OCI-M2 (cell line): ENCODE results near the gene CTNNBL1.
"Not testable (repeated sequence)": the region's sequence is repeated elsewhere in the genome, so short reads cannot be mapped to it uniquely, and the experiment has no call there.

Experiments used
- DNase-seq: peaks from one replicate; lab custom pipeline; 2025; ENCODE audit not compliant: unreplicated experiment; lab: John Stamatoyannopoulos, UW

The CTNNBL1 gene

DNA sequence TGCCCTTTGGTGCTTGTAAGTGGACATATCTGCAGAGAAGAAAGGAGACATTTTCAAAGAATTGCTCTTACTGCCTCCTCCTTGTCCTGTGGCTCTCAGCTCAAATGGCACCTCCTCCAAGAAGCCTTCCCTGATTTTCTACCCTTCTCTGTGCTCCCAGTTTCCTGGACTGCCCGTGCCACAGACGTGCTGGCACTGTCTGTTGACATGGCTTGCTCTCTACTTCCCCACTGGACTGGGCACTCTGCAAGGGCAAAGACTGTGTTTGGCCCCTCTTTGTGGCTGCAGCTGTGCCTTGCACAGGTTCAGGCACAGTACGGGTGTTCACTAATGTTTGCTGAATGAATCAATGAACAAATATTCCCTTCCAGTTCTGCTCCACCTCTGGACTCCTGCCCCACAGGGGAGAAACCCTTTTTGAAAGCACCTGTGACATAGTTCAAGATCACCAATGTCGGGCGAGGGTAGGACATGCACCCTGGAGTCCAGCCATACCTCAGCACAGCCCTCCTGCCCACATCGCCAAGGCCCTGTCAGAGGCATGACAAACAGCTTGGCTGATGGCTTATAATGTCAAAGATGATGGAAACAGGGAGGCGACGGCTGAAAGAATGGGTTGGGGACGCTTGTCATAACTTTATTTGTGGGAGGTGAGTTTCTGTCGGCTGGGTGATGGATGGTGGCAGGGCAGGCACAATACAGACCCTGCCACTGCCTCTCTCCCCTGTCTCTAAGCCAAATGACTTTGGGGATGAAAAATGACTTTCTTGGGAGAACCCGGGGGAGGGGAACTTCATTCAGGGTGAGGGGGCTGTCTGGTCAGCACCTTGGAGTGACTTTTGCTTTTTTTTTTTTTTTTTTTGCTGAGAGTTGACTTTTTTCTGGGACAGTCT, 15.6 kb upstream of the CTNNBL1 start:
- DNase-seq, result no peak

DNA sequence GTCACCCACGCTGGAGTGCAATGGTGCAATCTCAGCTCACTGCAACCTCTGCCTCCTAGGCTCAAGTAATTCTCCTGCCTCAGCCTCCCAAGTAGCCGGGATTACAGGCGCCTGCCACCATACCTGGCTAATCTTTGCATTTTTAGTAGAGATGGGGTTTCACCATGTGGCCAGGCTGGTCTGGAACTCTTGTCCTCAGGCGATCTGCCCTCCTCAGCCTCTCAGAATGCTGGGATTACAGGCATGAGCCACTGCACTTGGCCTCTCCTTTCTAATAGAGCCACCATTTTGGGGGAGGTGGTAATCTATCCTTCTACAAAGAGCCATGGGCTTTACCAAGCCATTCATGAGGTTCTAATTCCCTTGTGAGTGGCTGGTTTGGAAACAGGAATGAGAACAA, 14.1 kb upstream of the CTNNBL1 start:
- not testable (repeated sequence) for DNase-seq

DNA sequence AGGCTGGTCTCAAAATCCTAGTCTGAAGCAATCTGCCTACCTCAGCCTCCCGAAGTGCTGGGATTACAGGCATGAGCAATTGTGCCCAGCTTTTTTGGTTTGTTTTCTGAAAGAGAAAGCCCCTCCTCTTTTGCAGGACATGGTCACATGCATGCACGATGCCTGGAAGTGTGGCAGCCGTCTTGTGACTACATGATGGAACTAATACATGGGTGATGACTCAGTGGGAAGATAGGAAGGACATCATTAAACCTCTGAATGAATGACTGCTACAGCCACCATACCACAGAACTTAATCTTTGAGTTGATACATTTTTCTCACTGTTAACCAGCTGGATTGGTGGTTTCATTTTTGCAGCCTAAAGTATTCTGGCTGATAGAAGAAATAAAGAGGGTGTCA, 13.4 kb upstream of the CTNNBL1 start:
- DNase-seq, result no peak

DNA sequence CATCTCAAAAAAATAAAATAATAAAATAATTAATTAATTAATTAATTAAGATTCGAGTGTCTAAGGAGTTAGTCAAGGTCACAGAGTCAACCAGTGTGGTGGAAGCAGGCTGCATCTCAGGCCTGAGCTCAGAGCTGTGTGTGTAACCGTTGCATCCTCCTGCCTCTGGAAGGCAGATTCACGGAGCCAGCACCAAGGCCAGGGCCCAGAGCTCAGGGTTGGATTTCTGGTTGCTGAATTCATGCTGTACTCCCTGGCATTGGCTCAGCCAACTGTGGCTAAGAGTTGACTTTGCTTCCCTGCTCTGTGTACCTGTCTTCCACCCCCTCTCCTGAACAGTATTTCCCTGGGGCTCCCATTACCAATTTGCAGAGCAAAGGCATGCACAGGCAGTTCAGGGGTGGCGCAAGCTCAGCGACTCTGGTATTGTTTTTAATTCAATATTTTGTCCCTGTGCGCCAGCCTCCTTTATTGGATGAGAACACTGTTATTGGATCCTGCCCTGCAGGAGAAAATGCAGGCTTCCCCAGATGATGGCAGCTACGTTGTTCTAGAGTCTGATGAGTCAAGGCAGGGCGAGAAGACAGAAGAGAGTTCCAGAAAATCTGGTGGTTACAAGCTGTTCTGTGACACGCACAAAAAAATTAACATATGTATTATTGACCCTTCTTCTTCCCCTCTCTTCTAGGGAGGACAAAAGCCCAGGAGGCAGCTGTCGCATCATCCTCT, 12.3 kb upstream of the CTNNBL1 start:
- DNase-seq, result no peak

DNA sequence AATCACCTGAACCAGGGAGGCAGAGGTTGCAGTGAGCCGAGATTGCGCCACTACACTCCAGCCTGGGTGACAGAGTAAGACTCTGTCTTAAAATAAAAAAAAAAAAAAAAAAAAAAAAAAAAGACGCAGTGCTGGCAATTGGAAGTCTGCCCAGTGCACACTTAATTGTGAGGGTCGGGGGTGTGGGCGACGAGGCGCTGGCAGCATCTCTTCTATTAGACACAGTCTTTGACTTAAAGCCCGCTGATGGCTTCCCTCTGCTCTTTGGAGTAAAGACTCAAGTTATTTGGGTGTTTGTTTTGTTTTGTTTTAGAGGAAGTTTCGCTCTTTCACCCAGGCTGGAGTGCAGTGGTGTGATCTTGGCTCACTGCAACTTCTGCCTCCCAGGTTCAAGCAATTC, 10.7 kb upstream of the CTNNBL1 start:
- not testable (repeated sequence) for DNase-seq

DNA sequence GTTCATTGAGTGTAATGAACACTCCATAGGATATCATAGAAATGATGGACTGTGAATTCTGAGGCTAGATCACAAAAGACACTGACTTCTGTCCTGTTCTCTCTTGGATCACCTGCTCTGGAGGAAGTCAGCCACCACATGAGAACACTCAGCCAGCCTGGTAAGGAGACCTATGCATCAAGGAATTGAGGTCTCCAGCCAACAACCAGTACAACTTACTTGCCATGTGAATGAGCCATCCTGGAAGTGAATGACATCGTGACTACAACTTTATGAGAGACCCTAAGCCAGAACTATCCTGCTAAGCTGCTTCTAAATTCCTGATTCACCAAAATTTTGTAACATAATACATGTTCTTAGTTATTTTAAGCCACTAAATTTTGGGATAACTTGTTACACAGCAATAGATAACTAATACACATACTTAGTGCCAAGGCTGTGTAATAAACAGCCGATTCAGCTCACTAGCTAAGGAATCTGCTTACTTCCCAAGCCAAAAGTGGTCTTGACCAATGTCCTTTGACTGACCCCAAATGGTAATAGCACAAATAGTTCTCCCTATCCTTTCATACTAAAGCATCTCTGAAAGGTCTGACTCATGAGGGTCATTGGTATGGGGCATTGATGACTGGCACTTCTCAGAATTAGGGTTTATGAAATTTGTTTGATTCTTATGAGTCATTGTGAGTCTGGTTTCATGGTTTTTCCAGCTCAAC, 6.9 kb upstream of the CTNNBL1 start:
- DNase-seq, result no peak

DNA sequence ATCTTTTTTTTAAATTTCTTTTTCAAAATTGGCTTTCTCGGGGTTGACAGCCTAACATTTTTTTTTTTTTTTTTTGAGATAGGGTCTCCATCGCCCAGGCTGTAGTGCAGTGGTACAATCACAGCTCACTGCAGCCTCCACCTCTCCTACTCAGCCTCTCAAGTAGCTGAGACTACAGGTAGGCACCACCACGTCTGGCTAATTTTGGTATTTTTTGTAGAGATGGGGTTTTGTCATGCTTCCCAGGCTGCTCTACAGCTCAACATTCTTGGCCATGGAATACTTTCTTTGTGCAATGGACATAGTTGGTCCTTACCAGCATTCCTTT, 6.4 kb upstream of the CTNNBL1 start:
- no peak for DNase-seq

DNA sequence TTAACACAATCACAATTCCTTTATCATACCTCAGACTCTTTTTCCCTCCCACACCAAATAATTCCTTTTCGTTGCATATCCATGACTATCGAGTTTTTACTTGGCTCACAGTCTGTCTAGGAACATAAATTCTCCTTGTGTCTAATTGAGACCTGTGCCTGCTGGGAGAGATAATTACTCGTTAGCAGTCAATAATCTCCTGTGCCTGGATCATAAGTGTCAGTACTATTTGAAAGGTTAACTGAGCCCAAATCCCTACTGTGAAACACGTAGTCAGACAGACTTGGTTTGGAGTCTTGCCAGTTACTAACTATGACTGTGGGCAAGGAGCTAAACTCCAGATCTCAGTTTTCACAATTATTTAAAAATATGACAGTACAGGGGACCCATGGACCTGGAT, 5.7 kb upstream of the CTNNBL1 start:
- no peak for DNase-seq

DNA sequence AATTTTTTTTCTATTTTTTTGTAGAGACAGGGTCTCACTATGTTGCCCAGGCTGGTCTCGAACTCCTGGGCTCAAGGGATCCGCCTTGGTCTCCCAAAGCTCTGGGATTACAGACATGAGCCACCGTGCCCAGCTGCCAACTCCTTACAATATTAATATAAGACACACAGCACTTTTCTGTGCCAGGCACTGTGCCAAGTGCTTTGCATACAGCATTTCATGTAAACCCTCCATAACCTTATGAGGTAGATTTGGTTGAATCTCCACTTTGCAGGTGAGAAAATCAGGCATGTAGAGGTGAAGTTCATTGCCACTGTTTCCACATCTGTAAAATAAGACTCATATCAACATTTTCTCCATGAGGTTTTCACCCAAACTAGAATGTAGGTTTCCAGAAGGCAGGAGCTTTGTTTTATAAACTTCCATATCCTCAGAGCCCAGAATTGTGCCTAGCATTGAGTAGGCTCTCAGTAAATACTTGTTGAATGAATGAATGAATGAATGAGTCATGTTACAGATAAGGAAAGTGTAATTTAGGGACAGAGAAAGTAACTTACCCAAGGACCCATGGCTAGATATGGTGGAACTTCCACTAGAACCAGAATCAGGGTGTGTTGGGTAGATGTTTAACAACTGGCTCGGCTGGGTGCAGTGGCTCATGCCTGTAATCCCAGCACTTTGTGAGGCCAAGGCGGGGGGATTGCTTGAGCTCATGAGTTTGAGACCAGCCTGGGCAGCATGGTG, 3.0 kb upstream of the CTNNBL1 start:
- DNase-seq, result no peak

DNA sequence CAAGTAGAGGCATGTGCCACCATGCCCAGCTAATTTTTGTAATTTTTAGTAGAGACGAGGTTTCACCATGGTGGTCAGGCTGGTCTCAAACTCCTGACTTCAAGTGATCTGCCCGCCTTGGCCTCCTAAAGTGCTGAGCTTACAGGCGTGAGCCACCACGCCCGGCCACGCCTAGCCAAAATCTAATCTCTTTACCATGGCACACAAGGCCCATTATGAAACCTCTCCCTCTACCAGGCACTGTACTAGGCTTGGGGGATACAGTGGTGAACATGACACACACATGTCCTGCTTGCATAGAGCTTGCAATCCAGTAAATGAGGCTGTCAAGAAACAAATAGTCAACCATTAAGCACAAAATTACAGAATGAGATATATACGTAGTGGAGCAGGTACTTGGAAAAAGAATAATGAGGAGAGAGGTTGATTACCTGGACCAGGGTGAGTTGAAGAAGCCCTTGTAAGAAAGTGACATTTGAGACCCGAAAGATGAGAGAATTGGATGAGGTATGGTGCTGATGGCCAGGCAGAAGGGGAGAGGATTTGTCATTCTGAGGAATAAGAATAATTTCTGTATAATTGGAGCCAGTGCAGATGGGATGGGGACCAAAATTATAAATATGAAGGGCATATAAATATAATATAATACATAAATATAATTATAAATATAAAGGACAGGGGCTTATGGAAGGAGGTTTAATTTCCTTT, 1.2 kb upstream of the CTNNBL1 start:
- no peak for DNase-seq

DNA sequence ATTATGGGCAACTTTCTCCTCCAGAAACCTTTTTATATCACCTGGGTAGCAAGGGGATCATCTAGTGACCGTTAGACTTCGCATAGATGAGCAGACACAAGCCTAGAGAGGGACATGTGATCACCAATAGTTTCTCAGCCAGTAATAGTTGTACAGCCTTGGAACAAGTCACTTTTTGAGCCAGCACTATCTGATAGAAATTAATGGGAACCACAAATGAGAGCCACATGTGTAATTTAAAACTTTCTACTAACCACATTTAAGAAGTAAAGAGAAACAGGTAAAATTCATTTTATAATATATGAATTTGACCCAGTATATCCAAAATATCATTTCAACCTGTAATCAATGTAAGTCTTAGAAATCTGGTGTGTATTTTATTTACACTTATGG, 592 bp upstream of the CTNNBL1 start:
- DNase-seq, result no peak

DNA sequence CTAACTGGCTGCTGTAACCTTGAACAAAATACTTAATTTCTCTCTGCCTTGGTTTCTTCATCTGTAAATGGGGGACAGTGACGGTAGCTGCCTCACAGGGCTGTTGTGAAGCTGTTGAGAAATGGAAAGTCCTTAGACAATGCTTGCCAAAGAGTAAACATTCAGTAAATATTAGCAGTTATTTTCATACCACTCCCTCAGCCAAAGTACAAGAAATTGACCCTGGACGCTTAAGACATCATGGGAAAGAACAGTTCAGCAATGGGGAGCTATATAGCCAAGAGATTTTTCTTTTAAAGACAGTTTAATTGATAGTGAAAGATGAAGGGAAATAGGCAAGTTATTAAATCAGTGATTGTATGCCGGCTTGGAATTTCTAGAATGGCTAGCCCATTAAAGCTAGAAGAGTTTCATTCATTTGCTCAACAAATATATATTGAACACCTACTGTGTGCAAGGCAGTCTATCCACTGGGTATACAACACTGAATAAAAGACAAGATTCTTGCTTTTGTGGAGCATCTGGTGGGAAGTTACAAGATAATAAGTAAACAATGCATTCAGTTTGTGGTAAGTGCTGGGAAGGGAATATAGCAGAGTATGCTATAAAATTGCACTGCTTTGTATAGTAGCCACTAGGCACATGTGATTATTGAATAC, 2.0 kb downstream of the CTNNBL1 start:
- no peak for DNase-seq

DNA sequence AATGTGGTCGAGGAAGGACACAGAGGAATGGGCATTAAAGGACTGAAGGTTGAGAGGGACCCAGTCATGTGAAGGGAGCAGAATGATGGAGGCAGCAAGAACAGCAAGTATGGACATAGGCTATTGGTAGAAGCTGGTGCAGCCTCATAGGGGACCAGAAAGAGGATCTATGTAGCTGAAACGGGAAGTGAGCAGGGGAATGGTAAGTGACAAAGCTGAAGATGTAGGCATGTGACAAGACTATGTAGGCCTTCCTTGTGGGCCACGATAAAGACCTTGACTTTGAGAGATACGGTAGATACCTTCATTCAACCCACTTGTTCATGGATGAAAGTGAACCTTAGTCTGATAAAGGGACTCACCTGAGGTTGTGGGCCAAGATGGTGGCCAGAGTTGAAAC, 3.5 kb downstream of the CTNNBL1 start:
- no peak for DNase-seq

DNA sequence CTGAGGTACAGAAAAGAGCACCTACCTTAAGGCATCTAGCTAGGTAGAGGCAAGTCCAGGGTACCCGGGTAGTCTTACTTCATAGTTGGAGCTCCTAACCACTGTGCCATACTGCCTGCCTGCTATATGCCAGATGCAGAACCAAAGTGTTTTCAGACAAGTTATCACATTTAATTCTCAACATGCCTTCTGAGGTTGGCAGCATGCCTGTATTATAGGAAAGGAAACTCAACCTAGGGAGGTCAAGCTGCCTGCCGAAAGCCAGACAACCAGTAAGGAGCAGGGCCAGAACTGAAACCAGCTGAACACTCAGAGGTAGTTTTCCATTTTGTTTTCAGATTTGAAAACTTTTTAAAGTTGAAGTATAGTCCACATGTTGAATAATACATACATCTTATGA, 5.4 kb downstream of the CTNNBL1 start:
- DNase-seq, result no peak

DNA sequence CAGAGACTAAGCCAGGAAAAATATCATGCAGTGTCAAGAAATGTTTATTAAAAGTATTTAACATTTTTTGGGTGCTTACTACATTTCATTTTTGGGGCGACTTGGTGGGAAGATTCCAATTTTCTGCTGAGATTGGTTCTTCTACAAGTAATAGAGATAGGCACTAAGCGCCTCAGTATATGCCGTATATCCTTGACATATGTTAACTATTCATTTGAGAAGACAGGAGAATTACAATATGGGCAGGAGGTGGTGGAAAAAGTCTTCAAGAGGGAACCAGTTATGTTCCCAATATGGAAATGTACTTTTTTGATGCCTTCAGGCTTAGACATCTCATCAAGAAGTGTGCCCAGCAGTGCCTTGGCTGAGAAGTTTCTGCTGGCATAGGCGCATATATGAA, 6.5 kb downstream of the CTNNBL1 start:
- no peak for DNase-seq

DNA sequence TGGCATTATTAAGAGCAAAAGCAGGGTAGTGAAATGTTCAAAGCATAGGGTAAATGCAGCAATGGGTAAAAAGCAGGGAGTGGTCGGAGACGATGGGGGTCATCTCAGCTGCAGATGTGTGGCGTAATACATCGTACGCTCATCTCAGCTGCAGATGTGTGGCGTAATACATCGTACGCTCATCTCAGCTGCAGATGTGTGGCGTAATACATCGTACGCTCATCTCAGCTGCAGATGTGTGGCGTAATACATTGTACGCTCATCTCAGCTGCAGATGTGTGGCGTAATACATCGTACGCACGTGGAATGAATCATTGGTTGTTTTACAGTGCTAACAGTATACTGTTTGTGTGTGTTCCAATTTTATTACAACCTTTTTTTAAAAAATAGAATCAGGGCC, 7.8 kb downstream of the CTNNBL1 start:
- DNase-seq, result not testable (repeated sequence)

DNA sequence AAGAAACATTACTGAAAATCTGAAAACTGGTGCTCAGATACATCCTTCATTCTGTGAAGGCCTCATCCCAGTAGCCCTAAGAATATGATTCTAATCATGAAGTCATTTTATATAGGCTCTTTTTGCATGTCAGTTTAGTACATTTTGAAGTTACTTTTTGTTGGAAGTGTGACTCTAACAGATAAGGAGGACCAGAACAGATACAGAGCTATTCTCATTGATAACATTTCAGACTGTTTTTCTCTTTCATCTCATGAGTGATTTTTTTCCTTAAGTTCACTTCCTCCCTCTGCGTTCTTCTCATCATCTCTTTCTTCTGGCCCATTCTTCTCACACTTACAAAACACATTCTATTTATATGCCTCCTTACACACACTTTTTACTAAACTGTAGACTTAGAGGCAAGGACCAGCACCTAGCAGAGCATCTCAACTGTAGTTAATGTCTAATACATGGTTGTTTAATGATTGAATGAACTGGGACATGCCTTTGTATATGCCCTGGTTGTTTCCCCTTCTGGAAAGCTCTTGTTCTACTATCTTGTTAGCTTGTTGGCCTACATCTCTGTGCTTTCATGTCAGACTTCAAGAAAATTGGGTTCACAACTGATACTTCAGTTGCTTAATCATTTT, 8.7 kb downstream of the CTNNBL1 start:
- no peak for DNase-seq

DNA sequence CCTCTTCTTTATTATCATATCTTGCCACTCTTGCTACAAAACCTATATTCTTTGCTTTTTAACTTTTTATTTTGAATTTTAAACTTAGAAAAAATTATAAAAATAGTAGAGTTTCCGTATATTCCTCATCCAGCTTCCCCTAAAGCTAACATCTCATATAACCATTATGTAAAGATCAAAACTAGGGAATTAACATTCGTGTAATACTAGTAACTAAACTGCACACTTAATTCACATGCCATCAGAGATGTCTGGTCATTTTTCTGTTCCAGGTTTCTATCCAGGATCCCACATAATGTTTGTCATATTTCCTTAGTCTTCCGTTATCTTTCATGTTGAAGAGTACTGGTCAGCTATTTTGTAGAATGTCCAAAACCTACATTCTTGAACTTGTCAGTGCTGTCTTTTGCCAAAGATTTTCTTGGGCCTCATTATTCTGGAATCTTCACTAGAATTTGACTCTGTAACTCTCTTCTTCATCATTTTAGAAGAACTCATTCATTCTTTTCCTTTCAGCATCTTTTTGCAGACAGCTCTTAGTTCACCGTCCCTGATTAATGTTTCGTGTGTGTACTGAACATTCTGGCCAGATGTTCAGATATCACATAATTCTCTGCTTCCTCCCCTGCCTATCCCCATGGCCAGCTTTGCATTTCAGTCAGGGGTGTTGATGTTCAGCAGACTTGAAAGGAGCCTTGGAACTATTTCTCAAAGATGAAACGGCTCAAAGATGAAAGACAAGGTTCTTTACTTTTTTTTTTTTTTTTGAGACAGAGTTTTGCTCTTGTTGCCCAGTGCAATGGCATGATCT, 9.4 kb downstream of the CTNNBL1 start:
- DNase-seq, result no peak

DNA sequence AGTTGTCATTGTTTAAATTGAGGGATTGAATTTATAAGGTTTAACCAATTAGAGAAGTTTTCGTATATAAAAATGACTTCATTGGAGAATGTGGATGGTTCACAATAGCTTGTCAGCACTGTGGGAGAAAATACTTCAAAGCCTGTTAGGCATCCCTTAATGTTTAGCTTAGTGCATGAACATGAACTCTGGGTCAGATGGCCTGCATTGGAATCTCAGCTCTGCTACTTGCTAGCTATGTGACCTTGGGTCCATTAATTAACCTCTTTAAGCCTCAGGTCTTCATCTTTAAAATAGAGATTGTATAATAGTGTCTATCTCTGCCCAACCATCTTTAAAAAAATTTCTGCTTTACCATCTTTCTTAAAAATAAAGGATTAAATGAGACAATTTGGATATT, 11.1 kb downstream of the CTNNBL1 start:
- no peak for DNase-seq
